Jurkat, Clone E6-1 (cell line): ENCODE data around the gene PGM2L1.
A peak's percentile ranks its signal among the peaks of the same experiment; 100 is the strongest.
"Not testable (repeated sequence)": the region's sequence is repeated elsewhere in the genome, so short reads cannot be mapped to it uniquely, and the experiment has no call there.

Source experiments
- DNase-seq: peaks from one replicate; pipeline ENCODE4 v3.0.0-alpha.2; 2011; ENCODE audit warnings: low read depth, low spot score
- H3K4me3 ChIP-seq: 2 replicates; pipeline ENCODE4 v1.5.1; 2011; ENCODE audit warnings: mild to moderate bottlenecking, low read length, control low read depth, moderate library complexity

Gene PGM2L1

GRCh38 chr11:74354036-74354435, 44.2 kb downstream of the PGM2L1 start:
- DNase-seq, result no peak
- no peak overlapping the region for H3K4me3 ChIP-seq

GRCh38 chr11:74347381-74347780, 50.9 kb downstream of the PGM2L1 start:
- H3K4me3 ChIP-seq, result no peak overlapping the region
- no peak for DNase-seq

GRCh38 chr11:74345420-74345819, 52.8 kb downstream of the PGM2L1 start:
- no peak for DNase-seq
- no peak overlapping the region for H3K4me3 ChIP-seq

- DNase-seq, result no peak
- no peak overlapping the region for H3K4me3 ChIP-seq
Observed at GRCh38 chr11:74341921-74342320, 56.3 kb downstream of the PGM2L1 start.

GRCh38 chr11:74339619-74340018, 58.6 kb downstream of the PGM2L1 start:
- no peak for DNase-seq
- H3K4me3 ChIP-seq, result no peak overlapping the region

- H3K4me3 ChIP-seq, result no peak overlapping the region
- no peak for DNase-seq
Observed at GRCh38 chr11:74338963-74339362, 59.3 kb downstream of the PGM2L1 start.

GRCh38 chr11:74333193-74333592, 65.0 kb downstream of the PGM2L1 start:
- DNase-seq, result no peak
- no peak overlapping the region for H3K4me3 ChIP-seq

GRCh38 chr11:74332291-74332690, 65.9 kb downstream of the PGM2L1 start:
- no peak overlapping the region for H3K4me3 ChIP-seq
- DNase-seq, result no peak

- DNase-seq, H3K4me3 ChIP-seq: not testable (repeated sequence)
Observed at GRCh38 chr11:74331000-74331399, 67.2 kb downstream of the PGM2L1 start.

GRCh38 chr11:74330075-74330858, 68.0 kb downstream of the PGM2L1 start:
- no peak overlapping the region for H3K4me3 ChIP-seq
- no peak for DNase-seq

- DNase-seq, result no peak
- no peak overlapping the region for H3K4me3 ChIP-seq
Observed at GRCh38 chr11:74327076-74327475, 71.2 kb downstream of the PGM2L1 start.

GRCh38 chr11:74326665-74327064, 71.6 kb downstream of the PGM2L1 start:
- no peak overlapping the region for H3K4me3 ChIP-seq
- DNase-seq, result no peak

GRCh38 chr11:74325649-74326645, 72.3 kb downstream of the PGM2L1 start:
- no peak for DNase-seq
- H3K4me3 ChIP-seq, result no peak overlapping the region

- DNase-seq, result no peak
Observed at GRCh38 chr11:74322667-74323066, 75.6 kb downstream of the PGM2L1 start.

GRCh38 chr11:74321487-74322188, 76.6 kb downstream of the PGM2L1 start:
- DNase-seq, result peak; percentile 39
- no peak overlapping the region for H3K4me3 ChIP-seq

More at GRCh38 chr11:74322667-74323066, 75.6 kb downstream of the PGM2L1 start:
- no peak overlapping the region for H3K4me3 ChIP-seq

- no peak overlapping the region for H3K4me3 ChIP-seq
- no peak for DNase-seq
Observed at GRCh38 chr11:74320538-74320937, 77.7 kb downstream of the PGM2L1 start.

GRCh38 chr11:74319139-74319816, 79.0 kb downstream of the PGM2L1 start:
- DNase-seq, result no peak

GRCh38 chr11:74318241-74318932, 79.8 kb downstream of the PGM2L1 start:
- H3K4me3 ChIP-seq, result no peak overlapping the region
- DNase-seq, result no peak

More at GRCh38 chr11:74319139-74319816, 79.0 kb downstream of the PGM2L1 start:
- no peak overlapping the region for H3K4me3 ChIP-seq
